ENCODE measurements around the gene SAMD1. TPM values are rescaled to one million over a fixed set of nuclear protein-coding genes. Genes with fewer than 3 reads are reported as not detected.

SAMD1 gene
- total and polyA plus RNA-seq, 10 donors: 19.6 to 36.8 (median 30.5) TPM

GRCh38 chr19:14039181-14039580 lies 51.4 kb downstream of the SAMD1 start:
- TF ChIP-seq CTCF (IDR thresholded peaks at IDR 0.05 in 8 of 11, conservative IDR thresholded peaks at IDR 0.05 in 3 of 11): no peak
- no peak for TF ChIP-seq POLR2AphosphoS5 (IDR thresholded peaks at IDR 0.05)
- TF ChIP-seq POLR2A (IDR thresholded peaks at IDR 0.05): no peak
- peaks cover 0 to 97% (median 32%) of the 10 kb centered on the region in 6 donors for H3K36me3 ChIP-seq
- no peak overlapping the region for H3K27ac ChIP-seq
- intact Hi-C loops (cut with DNase I; ENCODE audit: low total_unique reads): loop anchor here (10.0 kb wide), 1 partner anchor 84 kb away; the partner anchor contains the start of gene DCAF15
- H3K27me3 ChIP-seq (replicated peaks in 1 of 7): no peaks in the 10 kb centered on the region
- H3K4me1 ChIP-seq: peaks cover 4 to 51% (median 11%) of the 10 kb centered on the region in 6 donors
- 92 to 95% (median 93%) methylated on average over 7 of the region's 7 CpGs for WGBS, 5 donors
- no peaks in the 10 kb centered on the region for H3K9me3 ChIP-seq
- DNase-seq: no peak
- H3K4me3 ChIP-seq: no peak overlapping the region

Other genes starting within 250 kb of the SAMD1 start
- not detected for gene NANOS3, start 213.6 kb downstream of the SAMD1 start, total RNA-seq
- gene NANOS3, start 213.6 kb downstream of the SAMD1 start, polyA plus RNA-seq: under 1 TPM; 0.42 to 0.99 (median 0.52) TPM
- gene BRME1, start 184.6 kb downstream of the SAMD1 start, total RNA-seq: 1 to 10 TPM in 6 of 7 donors, under 1 TPM in 1; 0.97 to 3.5 (median 2.1) TPM
- 1 to 10 TPM; 1.3 to 3.8 (median 2.7) TPM for gene BRME1, start 184.6 kb downstream of the SAMD1 start, polyA plus RNA-seq
- 10 to 100 TPM; 26.2 to 40.1 (median 28.8) TPM for gene CC2D1A, start 184.6 kb downstream of the SAMD1 start, total RNA-seq
- 10 to 100 TPM; 13.0 to 27.2 (median 24.5) TPM for gene CC2D1A, start 184.6 kb downstream of the SAMD1 start, polyA plus RNA-seq
- 1 to 10 TPM in 2 of 7 donors, under 1 TPM in 4, not detected in 1; 0.19 to 3.0 (median 0.79) TPM for gene PODNL1, start 152.3 kb downstream of the SAMD1 start, total RNA-seq
- gene PODNL1, start 152.3 kb downstream of the SAMD1 start, polyA plus RNA-seq: under 1 TPM; 0.20 to 0.54 (median 0.41) TPM
- gene DCAF15, start 138.2 kb downstream of the SAMD1 start, total RNA-seq: 10 to 100 TPM; 27.7 to 58.6 (median 43.2) TPM
- 10 to 100 TPM; 44.7 to 84.9 (median 79.0) TPM for gene DCAF15, start 138.2 kb downstream of the SAMD1 start, polyA plus RNA-seq
- gene RFX1, start 84.4 kb downstream of the SAMD1 start, total RNA-seq: 10 to 100 TPM in 5 of 7 donors, 1 to 10 TPM in 2; 9.2 to 22.4 (median 17.9) TPM
- gene RFX1, start 84.4 kb downstream of the SAMD1 start, polyA plus RNA-seq: 1 to 10 TPM; 2.2 to 8.0 (median 4.2) TPM
- gene RLN3, start 62.6 kb downstream of the SAMD1 start, total RNA-seq: not detected
- under 1 TPM in 1 of 3 donors, not detected in 2; 0.35 TPM for gene RLN3, start 62.6 kb downstream of the SAMD1 start, polyA plus RNA-seq
- 10 to 100 TPM; 15.7 to 28.7 (median 20.8) TPM for gene IL27RA, start 59.0 kb downstream of the SAMD1 start, total RNA-seq
- gene IL27RA, start 59.0 kb downstream of the SAMD1 start, polyA plus RNA-seq: 10 to 100 TPM; 12.8 to 14.4 (median 13.4) TPM
- not detected for gene PALM3, start 28.7 kb downstream of the SAMD1 start, total RNA-seq
- gene PALM3, start 28.7 kb downstream of the SAMD1 start, polyA plus RNA-seq: under 1 TPM; 0.02 to 0.32 (median 0.05) TPM
- 1 to 10 TPM; 1.8 to 8.0 (median 2.0) TPM for gene MISP3, start 18.0 kb downstream of the SAMD1 start, total RNA-seq
- gene MISP3, start 18.0 kb downstream of the SAMD1 start, polyA plus RNA-seq: 1 to 10 TPM; 1.5 to 2.2 (median 1.9) TPM
- gene C19orf67, start 5.0 kb downstream of the SAMD1 start, total RNA-seq: 1 to 10 TPM in 1 of 7 donors, not detected in 6; 4.9 TPM
- gene C19orf67, start 5.0 kb downstream of the SAMD1 start, polyA plus RNA-seq: not detected
- 100 to 1,000 TPM in 6 of 7 donors, 10 to 100 TPM in 1; 87.7 to 256 (median 132) TPM for gene PRKACA, start 27.0 kb upstream of the SAMD1 start, total RNA-seq
- gene PRKACA, start 27.0 kb upstream of the SAMD1 start, polyA plus RNA-seq: 10 to 100 TPM; 26.6 to 77.3 (median 31.4) TPM
- gene ASF1B, start 45.8 kb upstream of the SAMD1 start, total RNA-seq: 10 to 100 TPM in 3 of 7 donors, 1 to 10 TPM in 4; 4.0 to 24.8 (median 7.0) TPM
- gene ASF1B, start 45.8 kb upstream of the SAMD1 start, polyA plus RNA-seq: 10 to 100 TPM in 2 of 3 donors, 1 to 10 TPM in 1; 3.8 to 12.5 (median 10.1) TPM
- 10 to 100 TPM in 6 of 7 donors, 1 to 10 TPM in 1; 10.0 to 21.1 (median 13.4) TPM for gene ADGRL1, start 115.4 kb upstream of the SAMD1 start, total RNA-seq
- gene ADGRL1, start 115.4 kb upstream of the SAMD1 start, polyA plus RNA-seq: 1 to 10 TPM; 1.8 to 5.8 (median 2.3) TPM